ENCODE data around the gene CALCOCO1. TPM values are rescaled to one million over a fixed set of nuclear protein-coding genes. Genes with fewer than 3 reads are reported as not detected.

The CALCOCO1 gene
- total and polyA plus RNA-seq, 2 of the 13 experiments (the other 11 are each of a cell fraction or from before 2014, with no cell fraction given) = 7.7 to 47.7 TPM

- TF ChIP-seq AHDC1 (CRISPR knock-in tag; IDR thresholded peaks at IDR 0.05; ENCODE audit: borderline replicate concordance) = no peak
- TF ChIP-seq FOXC1 (CRISPR knock-in tag; IDR thresholded peaks at IDR 0.05; ENCODE audit: borderline replicate concordance) = peak; percentile 56; the same call in 1 of the 2 replicates
- TF ChIP-seq ZNF816 (CRISPR knock-in tag; IDR thresholded peaks at IDR 0.05; ENCODE audit: borderline replicate concordance) = peak; percentile 34; the same call in 1 of the 2 replicates
- TF ChIP-seq ZNF446 (CRISPR knock-in tag; IDR thresholded peaks at IDR 0.05) = no peak
- peak; percentile 87 for TF ChIP-seq STAT6 (CRISPR knock-in tag; IDR thresholded peaks at IDR 0.05; ENCODE audit: borderline replicate concordance)
- TF ChIP-seq ATF4 (CRISPR knock-in tag; IDR thresholded peaks at IDR 0.05) = peak in 1 of 2 experiments; percentile 94; a peak in 2 of 4 replicates
- TF ChIP-seq ISL2 (CRISPR knock-in tag; IDR thresholded peaks at IDR 0.05) = peak; percentile 92
- TF ChIP-seq CEBPG (CRISPR knock-in tag; IDR thresholded peaks at IDR 0.05) = peak; percentile 100
- peak; percentile 93 for TF ChIP-seq KDM3A (CRISPR knock-in tag; IDR thresholded peaks at IDR 0.05; ENCODE audit: low read depth)
- TF ChIP-seq ZMAT5 (CRISPR knock-in tag; IDR thresholded peaks at IDR 0.05; ENCODE audit: borderline replicate concordance, low read depth) = no peak
- TF ChIP-seq ZNF564 (CRISPR knock-in tag; IDR thresholded peaks at IDR 0.05) = peak; percentile 81; the same call in 1 of the 2 replicates
- TF ChIP-seq REST (IDR thresholded peaks at IDR 0.05; ENCODE audit: borderline replicate concordance in 1 of 2, low read depth in 1 of 2, low read length in 2 of 2) = peak in 1 of 2 experiments; percentile 61; a peak in 1 of 4 replicates
- TF ChIP-seq SALL1 (CRISPR knock-in tag; IDR thresholded peaks at IDR 0.05) = peak; percentile 96
- 0 out of 2 replicates have a peak, but pooled peaks have one; percentile 81 for TF ChIP-seq SATB2 (CRISPR knock-in tag; IDR thresholded peaks at IDR 0.05)
Measured at GRCh38 chr12:53675701-53676607, 51.3 kb downstream of the CALCOCO1 start, which contains the start of gene ATP5MC2 (continued).

Data from HepG2 (cell line).